Upper lobe of left lung (tissue), 6 donors: ENCODE measurements around the gene SLC39A13. TPM values are rescaled to one million over a fixed set of nuclear protein-coding genes. Genes with fewer than 3 reads are reported as not detected.

Source experiments
- ATAC-seq, 2 donors: fragments of 200-7000 bp; cut with Tn5 transposase; one replicate each; pipeline ENCODE4 v1.9.1; 2022; ENCODE audit warnings: mild to moderate bottlenecking in 2 of 2, moderate library complexity in 2 of 2; ENCODE audit not compliant: low FRiP score in 2 of 2
- DNase-seq, 2 donors: peaks; one replicate each; pipeline ENCODE4 v3.0.0-alpha.2; 2019 to 2020
- H3K27ac ChIP-seq, 4 donors: fragments of 200-600 bp; sonication (generic); one replicate each; pipeline ENCODE4 v1.5.1; 2016 to 2019
- H3K27me3 ChIP-seq, 4 donors: fragments of 200-600 bp; sonication (generic); one replicate each; pipeline ENCODE4 v1.5.1; 2017 to 2019
- H3K36me3 ChIP-seq, 4 donors: fragments of 200-600 bp; sonication (generic); one replicate each; pipeline ENCODE4 v1.5.1; 2016 to 2019
- H3K4me1 ChIP-seq, 4 donors: fragments of 200-600 bp; sonication (generic); one replicate each; pipeline ENCODE4 v1.5.1; 2018 to 2019
- H3K4me3 ChIP-seq, 4 donors: fragments of 200-600 bp; sonication (generic); one replicate each; pipeline ENCODE4 v1.5.1; 2017 to 2019; ENCODE audit warnings: mild to moderate bottlenecking in 2 of 4, moderate library complexity in 1 of 4
- H3K9me3 ChIP-seq, 4 donors: fragments of 200-600 bp; sonication (generic); one replicate each; pipeline ENCODE4 v1.5.1; 2018 to 2019
- CTCF ChIP-seq, 6 experiments: fragments of 450-650 bp in 4 of 6; fragments of 200-600 bp in 2 of 6; sonication (generic) in 2 of 6; IDR thresholded peaks; one replicate each; pipeline ENCODE4 v1.5.1; 2016 to 2019; ENCODE audit warnings: antibody characterized with exemption in 6 of 6
- EP300 ChIP-seq, 4 donors: sonication (generic); formaldehyde crosslinking; IDR thresholded peaks; one replicate each; pipeline ENCODE4 v1.5.1; 2017; ENCODE audit warnings: antibody characterized with exemption in 4 of 4, control low read depth in 2 of 4
- POLR2A ChIP-seq, 4 donors: fragments of 450-650 bp; IDR thresholded peaks; one replicate each; pipeline ENCODE4 v1.5.1; 2016 to 2017; ENCODE audit warnings: antibody characterized with exemption in 4 of 4, mild to moderate bottlenecking in 2 of 4
- POLR2AphosphoS5 ChIP-seq, 2 donors: sonication (generic); formaldehyde crosslinking; IDR thresholded peaks; one replicate each; pipeline ENCODE4 v1.5.1; 2017; ENCODE audit warnings: antibody characterized with exemption in 2 of 2
- WGBS, 2 donors: methylation state at CpG; one replicate each; pipeline ENCODE4 v1.1.5; 2017 to 2018; 5-methylcytosine and 5-hydroxymethylcytosine counted together
- total RNA-seq, 6 donors: library from RNA; depleted of rRNA in 4 of 6; stranded (reverse); fragments of >200 nt in 4 of 6; gene quantifications; one replicate each; pipeline versions ENCODE4 v1.1.0 to v1.2.1, GENCODE V29; 2016 to 2021
- donor health status: DM: no; HTN: no; CAD: no; lungs with moderate emphysema.
- donor health status: DM: no; HTN: yes; CAD: no; lungs with severe emphysema.

Gene SLC39A13
- total RNA-seq, 6 donors from 2014 or later: 47.9 to 98.8 (median 62.8) TPM

- Histone ChIP-seq H3K4me3 (no peak overlapping the region), H3K27me3 (no peaks in the 10 kb centered on the region)
Measured at GRCh38 chr11:47418454-47419259, 10.3 kb downstream of the SLC39A13 start.

GRCh38 chr11:47425611-47426010, 17.2 kb downstream of the SLC39A13 start:
- Histone ChIP-seq H3K36me3 (peaks cover 22 to 42% (median 32%) of the 10 kb centered on the region in 4 donors), H3K27me3 (no peaks in the 10 kb centered on the region), H3K4me1 (peaks cover 10 to 30% (median 12%) of the 10 kb centered on the region in 4 donors), H3K4me3 (peak overlapping the region; percentile 56 to 94 (median 82)), H3K27ac (peak overlapping the region; percentile 85 to 94 (median 93)), H3K9me3 (no peaks in the 10 kb centered on the region)
- 0 to 1% methylated on average over 14 of the region's 14 CpGs for WGBS, 2 donors
- ATAC-seq (no peak), DNase-seq (no peak)
- TF ChIP-seq EP300 (IDR thresholded peaks at IDR 0.05) (no peak), CTCF (IDR thresholded peaks at IDR 0.05) (no peak), POLR2A (IDR thresholded peaks at IDR 0.05) (no peak), POLR2AphosphoS5 (IDR thresholded peaks at IDR 0.05) (no peak)

More at GRCh38 chr11:47418454-47419259, 10.3 kb downstream of the SLC39A13 start:
- no peak for ATAC-seq
- DNase-seq: peak in 1 of 2 donors; percentile 47
- Histone ChIP-seq H3K36me3 (peaks cover 30 to 94% (median 75%) of the 10 kb centered on the region in 4 donors), H3K4me1 (peaks cover 20 to 50% (median 26%) of the 10 kb centered on the region in 4 donors), H3K27ac (peak overlapping the region in 1 of 4 donors; percentile 79), H3K9me3 (no peaks in the 10 kb centered on the region)
- no peak for TF ChIP-seq CTCF (IDR thresholded peaks at IDR 0.05)
- TF ChIP-seq POLR2A (IDR thresholded peaks at IDR 0.05): no peak
- TF ChIP-seq EP300 (IDR thresholded peaks at IDR 0.05): no peak
- no peak for TF ChIP-seq POLR2AphosphoS5 (IDR thresholded peaks at IDR 0.05)
- 88 to 93% methylated on average over 8 to 19 of the region's 23 CpGs for WGBS, 2 donors

- Histone ChIP-seq H3K36me3 (peaks cover 20 to 35% (median 28%) of the 10 kb centered on the region in 4 donors), H3K27me3 (no peaks in the 10 kb centered on the region), H3K4me1 (peaks cover 10 to 30% (median 12%) of the 10 kb centered on the region in 4 donors), H3K9me3 (no peaks in the 10 kb centered on the region), H3K27ac (peak within 1 kb of the TSS; percentile 85 to 94 (median 93)), H3K4me3 (peak within 1 kb of the TSS; percentile 56 to 94 (median 82))
- DNase-seq (peak; percentile 98 to 100), ATAC-seq (peak; percentile 99)
- TF ChIP-seq POLR2A (IDR thresholded peaks at IDR 0.05): peak in 3 of 4 donors; percentile 43 to 73 (median 52)
- peak; percentile 37 to 74 for TF ChIP-seq POLR2AphosphoS5 (IDR thresholded peaks at IDR 0.05)
- TF ChIP-seq CTCF (IDR thresholded peaks at IDR 0.05): no peak
- 1% methylated on average over 44 to 60 of the region's 62 CpGs for WGBS, 2 donors
Measured at GRCh38 chr11:47426062-47426956, 17.9 kb downstream of the SLC39A13 start, which contains the start of gene PSMC3. TSS of gene PSMC3 (minus strand) at chr11:47426439. CDS start at chr11:47426279, 160 bp downstream.

- ATAC-seq: no peak
Measured at GRCh38 chr11:47430524-47430923, 22.1 kb downstream of the SLC39A13 start.

More at GRCh38 chr11:47430524-47430923, 22.1 kb downstream of the SLC39A13 start:
- Histone ChIP-seq H3K4me1 (peaks cover 0 to 8% (median 2%) of the 10 kb centered on the region in 4 donors), H3K27ac (no peak overlapping the region), H3K9me3 (no peaks in the 10 kb centered on the region), H3K4me3 (no peak overlapping the region), H3K27me3 (no peaks in the 10 kb centered on the region), H3K36me3 (no peaks in the 10 kb centered on the region)
- DNase-seq: no peak
- 60 to 70% methylated on average over 5 of the region's 5 CpGs for WGBS, 2 donors
- TF ChIP-seq POLR2A (IDR thresholded peaks at IDR 0.05): no peak
- no peak for TF ChIP-seq POLR2AphosphoS5 (IDR thresholded peaks at IDR 0.05)
- TF ChIP-seq CTCF (IDR thresholded peaks at IDR 0.05): no peak
- no peak for TF ChIP-seq EP300 (IDR thresholded peaks at IDR 0.05)
